Gastrocnemius medialis (tissue), 4 donors: Measurements from ENCODE around the gene BANK1. TPM values are rescaled to one million over a fixed set of nuclear protein-coding genes. Genes with fewer than 3 reads are reported as not detected.

ENCODE experiments used
- ATAC-seq, 2 donors: fragments of 150-250 bp; one replicate each; pipeline ENCODE4 v1.9.1; 2016
- DNase-seq, 2 donors: peaks; one replicate each; pipeline ENCODE4 v3.0.0-alpha.2; 2019
- H3K27ac ChIP-seq, 4 donors: fragments of 200-600 bp; sonication (generic); 1 replicate in 1 of 4; 2 replicates in 3 of 4; pipeline ENCODE4 v1.5.1; 2016 to 2018; ENCODE audit warnings: mild to moderate bottlenecking in 2 of 4, moderate library complexity in 1 of 4
- H3K27me3 ChIP-seq, 3 donors: fragments of 200-600 bp; sonication (generic) in 2 of 3; 1 replicate in 1 of 3; 2 replicates in 2 of 3; pipeline versions ENCODE4 v1.5.1 to v1.6.0; 2016 to 2019; ENCODE audit warnings: mild to moderate bottlenecking in 1 of 3, moderate library complexity in 1 of 3
- H3K36me3 ChIP-seq, 2 donors: fragments of 200-600 bp; sonication (generic) in 1 of 2; one replicate each; pipeline ENCODE4 v1.5.1; 2017 to 2018
- H3K4me1 ChIP-seq, 2 donors: fragments of 200-600 bp; sonication (generic) in 1 of 2; one replicate each; pipeline ENCODE4 v1.5.1; 2016 to 2017; ENCODE audit warnings: mild to moderate bottlenecking in 2 of 2
- H3K4me3 ChIP-seq, 4 donors: fragments of 200-600 bp; sonication (generic) in 3 of 4; 1 replicate in 1 of 4; 2 replicates in 3 of 4; pipeline ENCODE4 v1.5.1; 2016 to 2019; ENCODE audit warnings: mild to moderate bottlenecking in 2 of 4
- H3K9me3 ChIP-seq, 3 donors: fragments of 200-600 bp; sonication (generic) in 2 of 3; 1 replicate in 1 of 3; 2 replicates in 2 of 3; pipeline ENCODE4 v1.5.1; 2016 to 2019
- POLR2A ChIP-seq, 2 donors: fragments of 450-650 bp; IDR thresholded peaks; one replicate each; pipeline ENCODE4 v1.6.1; 2017; ENCODE audit warnings: antibody characterized with exemption in 2 of 2, mild to moderate bottlenecking in 2 of 2, moderate library complexity in 2 of 2
- in situ Hi-C, 4 donors: fragments of 200-750 bp; cut with MboI; loops; one replicate each; pipeline versions ENCODE4 v1.15.0 to v1.8.0; 2017; ENCODE audit warnings: low sequenced_read_pairs in 4 of 4
- intact Hi-C: fragments of 100-400 bp; cut with DNase I; formaldehyde crosslinking; loops from one replicate; pipeline ENCODE4 v1.15.1; 2023; ENCODE audit warnings: low total_unique reads
- total RNA-seq, 4 donors: library from RNA; depleted of rRNA; stranded (reverse); fragments of >200 nt; gene quantifications; one replicate each; pipeline versions ENCODE4 v1.1.0 to v1.2.3, GENCODE V29; 2016
- TF ChIP-seq, protein P1 (sequence below), 5 experiments: fragments of 450-650 bp in 3 of 5; fragments of 200-600 bp in 2 of 5; sonication (generic) in 2 of 5; IDR thresholded peaks in 4 of 5; conservative IDR thresholded peaks in 1 of 5; 1 replicate in 4 of 5; 2 replicates in 1 of 5; pipeline ENCODE4 v1.5.1; 2016 to 2019; ENCODE audit warnings: antibody characterized with exemption in 5 of 5, mild to moderate bottlenecking in 3 of 5, moderate library complexity in 3 of 5

Gene BANK1
- total RNA-seq, 4 donors from 2014 or later, result 0.10 to 0.91 (median 0.26) TPM

DNA sequence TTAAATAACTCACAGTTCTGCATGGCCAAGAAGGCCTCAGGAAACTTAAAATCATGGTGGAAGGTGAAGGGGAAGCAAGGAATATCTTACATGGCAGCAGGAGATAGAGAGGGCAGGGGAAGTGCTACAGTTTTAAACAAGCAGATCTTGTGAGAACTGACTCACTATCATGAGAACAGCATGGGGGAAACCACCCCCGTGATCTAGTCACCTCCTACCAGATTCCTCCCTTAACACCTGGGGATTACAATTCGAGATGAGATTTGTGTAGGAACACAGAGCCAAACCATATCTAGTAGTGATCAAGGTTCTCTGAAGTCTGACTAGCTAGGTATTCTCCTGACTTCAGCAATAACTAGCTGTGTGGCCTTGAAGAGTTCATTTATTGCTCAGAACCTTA lies 56.0 kb downstream of the BANK1 start:
- TF ChIP-seq, protein P1, sequence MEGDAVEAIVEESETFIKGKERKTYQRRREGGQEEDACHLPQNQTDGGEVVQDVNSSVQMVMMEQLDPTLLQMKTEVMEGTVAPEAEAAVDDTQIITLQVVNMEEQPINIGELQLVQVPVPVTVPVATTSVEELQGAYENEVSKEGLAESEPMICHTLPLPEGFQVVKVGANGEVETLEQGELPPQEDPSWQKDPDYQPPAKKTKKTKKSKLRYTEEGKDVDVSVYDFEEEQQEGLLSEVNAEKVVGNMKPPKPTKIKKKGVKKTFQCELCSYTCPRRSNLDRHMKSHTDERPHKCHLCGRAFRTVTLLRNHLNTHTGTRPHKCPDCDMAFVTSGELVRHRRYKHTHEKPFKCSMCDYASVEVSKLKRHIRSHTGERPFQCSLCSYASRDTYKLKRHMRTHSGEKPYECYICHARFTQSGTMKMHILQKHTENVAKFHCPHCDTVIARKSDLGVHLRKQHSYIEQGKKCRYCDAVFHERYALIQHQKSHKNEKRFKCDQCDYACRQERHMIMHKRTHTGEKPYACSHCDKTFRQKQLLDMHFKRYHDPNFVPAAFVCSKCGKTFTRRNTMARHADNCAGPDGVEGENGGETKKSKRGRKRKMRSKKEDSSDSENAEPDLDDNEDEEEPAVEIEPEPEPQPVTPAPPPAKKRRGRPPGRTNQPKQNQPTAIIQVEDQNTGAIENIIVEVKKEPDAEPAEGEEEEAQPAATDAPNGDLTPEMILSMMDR (IDR thresholded peaks at IDR 0.05 in 4 of 5, conservative IDR thresholded peaks at IDR 0.05 in 1 of 5), result no peak
- no peak for TF ChIP-seq POLR2A (IDR thresholded peaks at IDR 0.05)
- DNase-seq (no peak), ATAC-seq (no peak)
- no peaks in the 10 kb centered on the region for H3K27me3 ChIP-seq
- H3K27ac ChIP-seq, result no peak overlapping the region
- in situ Hi-C loops (no loop called here), intact Hi-C loops (no loop called here)
- H3K9me3 ChIP-seq, result no peaks in the 10 kb centered on the region
- no peak overlapping the region for H3K4me3 ChIP-seq
- H3K4me1 ChIP-seq, result no peaks in the 10 kb centered on the region
- H3K36me3 ChIP-seq, result no peaks in the 10 kb centered on the region

- intact Hi-C loops, result no loop called here
- H3K9me3 ChIP-seq, result no peaks in the 10 kb centered on the region
- DNase-seq, result no peak
- no peak for ATAC-seq
- no peaks in the 10 kb centered on the region for H3K4me1 ChIP-seq
- H3K4me3 ChIP-seq, result no peak overlapping the region
- no peaks in the 10 kb centered on the region for H3K27me3 ChIP-seq
- TF ChIP-seq, protein P1 (IDR thresholded peaks at IDR 0.05 in 4 of 5, conservative IDR thresholded peaks at IDR 0.05 in 1 of 5), result no peak
- TF ChIP-seq POLR2A (IDR thresholded peaks at IDR 0.05), result no peak
- no peak overlapping the region for H3K27ac ChIP-seq
- H3K36me3 ChIP-seq, result no peaks in the 10 kb centered on the region
- in situ Hi-C loops, result no loop called here
Observed at GRCh38 chr4:101850698-101851097, 60.2 kb downstream of the BANK1 start.

- DNase-seq (no peak), ATAC-seq (no peak)
- intact Hi-C loops, result no loop called here
- H3K9me3 ChIP-seq, result no peaks in the 10 kb centered on the region
- no peaks in the 10 kb centered on the region for H3K4me1 ChIP-seq
- H3K27me3 ChIP-seq, result no peaks in the 10 kb centered on the region
- no peak overlapping the region for H3K4me3 ChIP-seq
- in situ Hi-C loops, result no loop called here
- no peak overlapping the region for H3K27ac ChIP-seq
- no peak for TF ChIP-seq POLR2A (IDR thresholded peaks at IDR 0.05)
- TF ChIP-seq, protein P1 (IDR thresholded peaks at IDR 0.05 in 4 of 5, conservative IDR thresholded peaks at IDR 0.05 in 1 of 5), result no peak
- no peaks in the 10 kb centered on the region for H3K36me3 ChIP-seq
Observed at GRCh38 chr4:101851672-101852071, 61.1 kb downstream of the BANK1 start.

GRCh38 chr4:101853028-101853427 lies 62.5 kb downstream of the BANK1 start:
- no peaks in the 10 kb centered on the region for H3K4me1 ChIP-seq
- H3K27me3 ChIP-seq, result no peaks in the 10 kb centered on the region
- no peaks in the 10 kb centered on the region for H3K36me3 ChIP-seq
- no peak overlapping the region for H3K27ac ChIP-seq
- intact Hi-C loops, result no loop called here
- no peaks in the 10 kb centered on the region for H3K9me3 ChIP-seq
- in situ Hi-C loops, result no loop called here
- DNase-seq, result no peak
- ATAC-seq, result no peak
- TF ChIP-seq, protein P1 (IDR thresholded peaks at IDR 0.05 in 4 of 5, conservative IDR thresholded peaks at IDR 0.05 in 1 of 5), result no peak
- no peak for TF ChIP-seq POLR2A (IDR thresholded peaks at IDR 0.05)
- H3K4me3 ChIP-seq, result no peak overlapping the region

GRCh38 chr4:101853691-101854090 lies 63.2 kb downstream of the BANK1 start:
- no peak overlapping the region for H3K4me3 ChIP-seq
- no peaks in the 10 kb centered on the region for H3K4me1 ChIP-seq
- H3K36me3 ChIP-seq, result no peaks in the 10 kb centered on the region
- in situ Hi-C loops (no loop called here), intact Hi-C loops (no loop called here)
- no peaks in the 10 kb centered on the region for H3K27me3 ChIP-seq
- TF ChIP-seq, protein P1 (IDR thresholded peaks at IDR 0.05 in 4 of 5, conservative IDR thresholded peaks at IDR 0.05 in 1 of 5), result no peak
- no peak for TF ChIP-seq POLR2A (IDR thresholded peaks at IDR 0.05)
- H3K27ac ChIP-seq, result no peak overlapping the region
- ATAC-seq (no peak), DNase-seq (no peak)
- no peaks in the 10 kb centered on the region for H3K9me3 ChIP-seq
